Prostate gland (tissue), 2 donors: Measurements from ENCODE around the gene PPP4R1.

Source experiments
- CTCF ChIP-seq, 4 experiments: fragments of 200-600 bp in 2 of 4; fragments of 450-650 bp in 2 of 4; sonication (generic) in 2 of 4; IDR thresholded peaks; 1 replicate in 3 of 4; 2 replicates in 1 of 4; pipeline ENCODE4 v1.5.1; 2016 to 2019; ENCODE audit warnings: antibody characterized with exemption in 4 of 4, mild to moderate bottlenecking in 2 of 4, moderate library complexity in 2 of 4
- POLR2A ChIP-seq: fragments of 450-650 bp; IDR thresholded peaks from one replicate; pipeline ENCODE4 v1.6.1; 2016; ENCODE audit warnings: antibody characterized with exemption, mild to moderate bottlenecking

DNA sequence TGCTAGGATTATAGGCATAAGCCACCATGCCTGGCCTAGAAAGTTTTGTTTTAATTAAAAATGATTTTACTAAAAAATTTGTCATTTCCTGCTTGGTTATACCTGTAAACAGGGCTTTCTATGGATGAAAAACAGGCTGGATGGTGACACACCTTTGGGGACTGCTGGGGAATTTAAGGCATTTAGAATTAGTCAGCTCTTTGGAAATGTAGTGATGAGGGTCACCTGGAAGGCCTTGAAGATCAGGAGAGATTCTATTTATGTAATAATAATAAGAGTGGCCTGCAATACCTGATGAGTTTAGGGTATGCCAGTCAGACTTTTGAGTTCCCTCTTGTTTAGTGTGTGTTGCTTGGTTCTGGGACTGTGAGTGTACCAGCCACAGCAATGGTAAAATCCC lies 87.9 kb downstream of the PPP4R1 start:
- TF ChIP-seq POLR2A, result no peak
- TF ChIP-seq CTCF (IDR thresholded peaks at IDR 0.05), result no peak
